Thyroid gland (tissue), 4 donors: ENCODE results near the gene ARHGEF10L. TPM values are rescaled to one million over a fixed set of nuclear protein-coding genes. Genes with fewer than 3 reads are reported as not detected.

Experiments used
- DNase-seq, 2 donors: peaks; one replicate each; pipeline ENCODE4 v3.0.0-alpha.2; 2019
- H3K27ac ChIP-seq, 3 donors: fragments of 200-600 bp; sonication (generic); 1 replicate in 2 of 3; 2 replicates in 1 of 3; pipeline ENCODE4 v1.5.1; 2016 to 2019; ENCODE audit warnings: mild to moderate bottlenecking in 1 of 3, moderate library complexity in 1 of 3
- H3K27me3 ChIP-seq: fragments of 200-600 bp; sonication (generic); one replicate; pipeline ENCODE4 v1.5.1; 2019
- H3K36me3 ChIP-seq, 2 donors: fragments of 200-600 bp; sonication (generic); one replicate each; pipeline ENCODE4 v1.5.1; 2016 to 2019
- H3K4me1 ChIP-seq, 2 donors: fragments of 200-600 bp; sonication (generic); one replicate each; pipeline ENCODE4 v1.5.1; 2017 to 2019
- H3K4me3 ChIP-seq, 3 donors: fragments of 200-600 bp; sonication (generic); replicated peaks in 1 of 3; 1 replicate in 2 of 3; 2 replicates in 1 of 3; pipeline ENCODE4 v1.5.1; 2016; ENCODE audit warnings: mild to moderate bottlenecking in 1 of 3
- H3K9me3 ChIP-seq: fragments of 200-600 bp; sonication (generic); one replicate; pipeline ENCODE4 v1.5.1; 2017
- CTCF ChIP-seq, 6 experiments: fragments of 200-600 bp in 3 of 6; fragments of 450-650 bp in 3 of 6; sonication (generic) in 3 of 6; IDR thresholded peaks; one replicate each; pipeline ENCODE4 v1.5.1; 2016 to 2019; ENCODE audit warnings: antibody characterized with exemption in 6 of 6, mild to moderate bottlenecking in 2 of 6, inconsistent platforms in 1 of 6, moderate library complexity in 1 of 6
- POLR2A ChIP-seq, 2 donors: fragments of 450-650 bp; IDR thresholded peaks; one replicate each; pipeline ENCODE4 v1.6.1; 2017; ENCODE audit warnings: antibody characterized with exemption in 2 of 2, mild to moderate bottlenecking in 2 of 2, moderate library complexity in 1 of 2
- WGBS, 2 donors: methylation state at CpG; one replicate each; pipeline ENCODE4 v1.1.5; 2017; 5-methylcytosine and 5-hydroxymethylcytosine counted together
- intact Hi-C: fragments of 100-400 bp; cut with DNase I; formaldehyde crosslinking; loops from one replicate; pipeline ENCODE4 v1.15.1; 2023
- total RNA-seq, 4 donors: library from RNA; depleted of rRNA; stranded (reverse); fragments of >200 nt; gene quantifications; one replicate each; pipeline ENCODE4 v1.2.3, GENCODE V29; 2016

The ARHGEF10L gene
- total RNA-seq, 4 donors from 2014 or later = 32.2 to 64.5 (median 51.4) TPM

GRCh38 chr1:17515902-17516301 is 23.6 kb upstream of the ARHGEF10L start:
- H3K4me3 ChIP-seq = no peak overlapping the region
- intact Hi-C loops = no loop called here
- H3K27ac ChIP-seq = peak overlapping the region; percentile 28 to 68 (median 50)
- no peaks in the 10 kb centered on the region for H3K9me3 ChIP-seq
- no peaks in the 10 kb centered on the region for H3K36me3 ChIP-seq
- H3K4me1 ChIP-seq = peaks cover 13 to 18% of the 10 kb centered on the region in 2 donors
- 65 to 75% methylated on average over 4 to 5 of the region's 5 CpGs for WGBS, 2 donors
- no peak for TF ChIP-seq POLR2A (IDR thresholded peaks at IDR 0.05)
- no peak for TF ChIP-seq CTCF (IDR thresholded peaks at IDR 0.05)
- no peaks in the 10 kb centered on the region for H3K27me3 ChIP-seq
- no peak for DNase-seq

- Histone ChIP-seq H3K4me1 (peaks cover 13 to 18% of the 10 kb centered on the region in 2 donors), H3K27ac (peak overlapping the region; percentile 28 to 68 (median 50)), H3K27me3 (no peaks in the 10 kb centered on the region), H3K4me3 (no peak overlapping the region), H3K36me3 (no peaks in the 10 kb centered on the region), H3K9me3 (no peaks in the 10 kb centered on the region)
- WGBS, 2 donors = 23 to 30% methylated on average over 9 to 13 of the region's 13 CpGs
- DNase-seq = peak; percentile 70 to 80
- intact Hi-C loops = no loop called here
- no peak for TF ChIP-seq POLR2A (IDR thresholded peaks at IDR 0.05)
- TF ChIP-seq CTCF (IDR thresholded peaks at IDR 0.05) = no peak
Measured at GRCh38 chr1:17516303-17517214, 22.9 kb upstream of the ARHGEF10L start.

GRCh38 chr1:17520041-17520440 is 19.5 kb upstream of the ARHGEF10L start:
- Histone ChIP-seq H3K36me3 (no peaks in the 10 kb centered on the region), H3K27ac (no peak overlapping the region), H3K27me3 (no peaks in the 10 kb centered on the region), H3K4me1 (peaks cover 18 to 24% of the 10 kb centered on the region in 2 donors), H3K4me3 (no peak overlapping the region), H3K9me3 (no peaks in the 10 kb centered on the region)
- WGBS, 2 donors = 57 to 80% methylated on average over 12 of the region's 12 CpGs
- DNase-seq = peak in 1 of 2 donors; percentile 18
- intact Hi-C loops = no loop called here
- TF ChIP-seq CTCF (IDR thresholded peaks at IDR 0.05) = no peak
- TF ChIP-seq POLR2A (IDR thresholded peaks at IDR 0.05) = no peak

- Histone ChIP-seq H3K4me3 (no peak overlapping the region), H3K27ac (no peak overlapping the region), H3K27me3 (no peaks in the 10 kb centered on the region), H3K36me3 (no peaks in the 10 kb centered on the region), H3K4me1 (peaks cover 22 to 30% of the 10 kb centered on the region in 2 donors), H3K9me3 (no peaks in the 10 kb centered on the region)
- intact Hi-C loops = no loop called here
- WGBS, 2 donors = 77 to 84% methylated on average over 13 of the region's 13 CpGs
- TF ChIP-seq CTCF (IDR thresholded peaks at IDR 0.05) (no peak), POLR2A (IDR thresholded peaks at IDR 0.05) (no peak)
- no peak for DNase-seq
Measured at GRCh38 chr1:17520473-17521319, 18.8 kb upstream of the ARHGEF10L start.
